Stromal cell of bone marrow (primary cell): ENCODE measurements around the gene MPZL3.

Experiments
- DNase-seq: peaks from one replicate; pipeline ENCODE4 v3.0.0-alpha.2; 2012; ENCODE audit warnings: low read depth

MPZL3 gene

DNA sequence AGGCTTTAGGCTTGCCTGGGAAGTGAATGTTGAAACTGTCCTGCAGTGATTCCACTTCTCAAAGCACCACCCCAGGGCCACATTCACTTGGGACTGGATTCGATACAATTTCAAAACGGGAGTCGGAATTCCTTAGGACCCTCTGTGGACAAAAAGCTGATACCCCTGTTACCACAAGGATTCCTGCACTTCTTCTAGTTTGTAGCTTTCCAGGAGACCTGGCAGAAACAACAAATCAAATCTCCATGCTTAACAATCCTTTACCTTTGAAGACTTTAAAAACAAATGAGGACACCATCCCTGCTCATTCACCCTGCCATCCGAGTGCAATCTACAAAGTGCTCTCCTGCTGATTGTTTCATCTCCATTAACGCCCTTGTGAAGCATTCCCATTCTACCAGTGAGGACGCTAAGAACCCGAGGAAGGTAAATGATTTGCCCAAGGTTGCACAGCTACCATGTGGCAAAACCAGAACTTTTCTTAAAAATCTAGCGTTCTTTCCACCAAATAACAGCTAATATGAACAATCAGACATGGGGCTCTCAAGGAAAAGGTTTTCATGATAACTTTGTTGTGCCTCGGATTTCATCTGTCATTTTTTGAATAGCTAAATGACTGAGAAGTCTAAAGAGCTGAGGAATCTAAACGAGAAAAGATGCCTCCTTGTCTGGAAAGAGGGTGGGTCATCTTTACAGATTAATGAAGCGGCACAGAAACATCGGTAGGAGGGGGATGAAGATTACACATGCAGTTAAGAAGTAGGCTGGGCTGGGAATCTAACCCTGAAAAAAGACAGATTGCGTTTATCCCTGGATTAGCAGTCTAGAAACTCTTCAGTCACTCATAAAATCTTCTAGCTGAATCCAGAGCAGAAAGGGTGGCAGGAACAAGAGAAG lies 12.7 kb upstream of the MPZL3 start:
- DNase-seq: no peak

DNA sequence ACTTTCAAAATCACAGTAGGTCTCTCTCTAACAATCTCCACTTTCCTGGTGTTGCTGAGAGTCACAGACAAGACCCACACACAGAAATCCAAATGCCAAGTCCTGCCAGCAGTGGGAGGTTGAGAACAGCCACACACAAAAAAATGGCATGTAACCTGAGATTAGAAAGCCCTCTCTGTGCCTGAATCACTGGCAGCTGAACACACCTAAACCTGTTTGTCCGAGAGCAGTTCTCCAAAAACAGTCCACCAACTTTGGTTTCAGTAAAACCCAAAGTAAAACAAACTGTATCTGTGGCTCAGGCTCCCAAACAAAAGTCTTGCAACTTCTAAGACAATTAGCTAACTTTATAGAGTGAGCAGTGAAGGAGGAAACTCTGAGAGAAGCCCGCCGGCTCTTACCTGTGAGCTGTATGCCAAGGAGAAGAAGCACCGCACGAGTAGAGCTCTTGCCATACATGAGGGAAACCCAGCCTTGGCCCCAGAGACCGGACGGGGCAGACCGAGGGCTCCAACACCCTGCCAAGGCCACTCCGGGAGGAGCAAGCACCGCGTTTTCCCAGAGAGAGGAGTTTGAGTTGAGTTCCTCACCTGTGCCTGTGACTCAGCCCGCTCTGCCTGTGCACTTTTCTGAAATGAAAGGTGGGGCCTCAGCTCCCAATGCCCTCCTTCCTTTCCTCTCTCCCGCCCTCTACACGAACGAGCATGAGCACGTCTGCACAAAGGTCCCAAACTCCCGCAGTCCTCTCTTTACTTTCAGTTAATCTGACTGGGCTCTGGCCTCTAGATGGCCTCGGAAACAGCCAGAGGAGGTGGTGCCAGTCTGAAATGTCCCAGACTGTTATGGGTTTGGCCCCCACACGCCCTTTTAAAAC lies 11.8 kb upstream of the MPZL3 start, which contains the start of gene MPZL2:
Gene MPZL2, minus strand, starts transcription at position 603 of the 874 bp plus-strand sequence. Its CDS starts 144 bp downstream, at position 459.
- no peak for DNase-seq

DNA sequence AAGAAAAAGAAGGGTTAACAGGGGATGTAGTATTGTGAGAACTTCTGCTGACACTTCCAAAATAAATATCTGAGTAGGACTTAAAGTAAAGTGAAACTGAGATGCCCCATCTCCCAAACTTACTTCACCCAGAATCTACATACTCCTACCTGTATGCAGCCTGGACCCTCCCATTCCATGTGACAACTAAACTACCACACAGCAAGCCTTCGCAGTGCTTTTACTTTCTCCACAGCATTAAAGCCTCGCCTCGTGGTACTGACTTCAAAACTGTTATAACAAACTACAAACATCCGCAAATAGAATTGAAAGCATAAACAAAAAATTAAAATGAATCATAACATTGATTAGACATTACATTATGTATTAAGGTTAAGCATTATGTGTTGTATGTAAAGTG lies 10.9 kb upstream of the MPZL3 start:
- no peak for DNase-seq

DNA sequence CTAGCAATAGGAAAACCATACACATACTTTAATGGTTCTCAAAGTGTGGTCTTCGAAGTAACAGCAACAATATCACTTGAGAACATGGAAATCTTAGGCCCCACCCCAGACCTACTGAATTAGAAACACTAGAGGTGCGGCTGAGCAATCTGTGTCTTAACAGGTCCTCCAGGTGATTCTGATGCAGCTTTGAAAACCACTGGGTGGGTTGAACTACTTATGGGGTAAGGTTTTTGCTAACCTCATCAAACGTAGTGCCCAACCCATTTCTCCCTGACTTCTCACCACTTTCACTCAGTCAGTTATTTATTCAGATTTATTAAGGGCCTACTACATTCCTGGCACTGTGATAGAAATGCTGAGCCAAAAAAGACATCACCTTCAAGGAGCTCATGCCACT lies 8.2 kb upstream of the MPZL3 start:
- no peak for DNase-seq

DNA sequence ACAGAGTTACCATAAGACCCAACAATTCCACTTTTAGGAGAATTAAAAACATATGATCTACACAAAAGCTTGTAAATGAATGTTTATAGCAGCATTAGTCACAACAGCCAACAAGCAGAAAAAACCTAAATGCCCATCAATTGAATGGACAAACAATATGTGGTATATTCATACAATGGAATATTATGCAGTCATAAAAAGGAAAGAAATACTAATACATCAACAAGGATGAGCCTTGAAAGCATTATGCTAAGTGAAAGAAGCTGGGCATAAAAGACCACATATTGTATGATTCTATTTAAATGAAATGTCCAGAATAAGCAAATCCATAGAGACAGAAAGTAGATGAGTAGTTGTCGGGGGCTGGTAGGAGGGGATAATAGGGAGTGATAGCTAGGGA lies 7.0 kb upstream of the MPZL3 start:
- DNase-seq: no peak

DNA sequence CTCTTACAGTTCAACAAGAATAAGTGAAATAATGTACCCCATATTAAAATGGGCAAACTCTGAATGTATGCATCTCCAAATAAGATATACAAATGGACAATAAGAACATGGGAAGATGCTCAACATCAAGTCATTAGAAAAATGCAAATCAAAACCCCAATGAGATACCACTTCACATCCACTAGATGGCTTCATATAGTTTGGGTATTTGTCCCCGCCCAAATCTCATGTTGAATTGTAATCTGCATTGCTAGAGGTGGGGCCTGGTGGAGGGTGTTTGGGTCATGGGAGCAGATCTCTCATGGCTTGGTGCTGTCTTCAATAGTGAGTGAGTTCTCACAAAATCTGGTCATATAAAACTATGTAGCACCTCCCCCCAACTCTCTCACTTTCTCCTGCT lies 6.2 kb upstream of the MPZL3 start:
- no peak for DNase-seq

DNA sequence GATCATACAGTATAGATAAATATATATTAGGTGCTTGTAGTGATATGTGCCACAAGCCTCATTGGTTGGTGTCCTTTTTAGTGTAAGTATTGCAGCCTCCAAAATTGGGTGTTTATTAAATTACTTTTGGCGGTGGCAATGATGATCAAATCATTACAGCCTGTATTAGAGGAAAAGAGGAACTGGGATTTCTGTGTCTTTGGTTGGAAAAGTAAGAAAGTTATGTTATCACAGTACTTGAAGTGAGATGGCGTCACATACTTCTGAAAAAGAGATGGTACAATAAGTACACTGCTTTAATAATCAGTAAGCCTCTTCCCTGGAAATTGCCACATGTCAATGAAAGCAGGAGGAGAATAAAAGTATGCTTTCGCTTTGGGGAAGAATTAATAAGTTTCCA lies 523 bp upstream of the MPZL3 start:
- no peak for DNase-seq

DNA sequence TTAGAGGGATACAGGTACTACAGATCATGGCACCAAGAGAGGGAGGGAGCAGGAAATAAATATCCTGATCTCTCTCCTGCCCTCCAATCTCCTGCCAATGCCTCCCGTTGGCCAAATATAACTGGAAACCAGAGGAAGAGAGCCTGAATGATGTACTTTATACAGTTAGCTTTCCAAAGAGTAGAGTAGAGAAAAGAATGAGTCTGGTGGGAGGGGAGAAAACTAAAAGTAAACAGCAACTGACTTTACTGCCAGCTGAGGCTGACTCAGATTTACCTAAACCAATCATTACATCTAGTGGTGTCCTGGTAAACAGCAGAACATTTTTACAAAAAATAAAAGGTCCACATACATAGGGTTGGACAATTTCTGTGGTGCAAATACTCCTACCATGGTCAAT lies 5.1 kb downstream of the MPZL3 start:
- no peak for DNase-seq

DNA sequence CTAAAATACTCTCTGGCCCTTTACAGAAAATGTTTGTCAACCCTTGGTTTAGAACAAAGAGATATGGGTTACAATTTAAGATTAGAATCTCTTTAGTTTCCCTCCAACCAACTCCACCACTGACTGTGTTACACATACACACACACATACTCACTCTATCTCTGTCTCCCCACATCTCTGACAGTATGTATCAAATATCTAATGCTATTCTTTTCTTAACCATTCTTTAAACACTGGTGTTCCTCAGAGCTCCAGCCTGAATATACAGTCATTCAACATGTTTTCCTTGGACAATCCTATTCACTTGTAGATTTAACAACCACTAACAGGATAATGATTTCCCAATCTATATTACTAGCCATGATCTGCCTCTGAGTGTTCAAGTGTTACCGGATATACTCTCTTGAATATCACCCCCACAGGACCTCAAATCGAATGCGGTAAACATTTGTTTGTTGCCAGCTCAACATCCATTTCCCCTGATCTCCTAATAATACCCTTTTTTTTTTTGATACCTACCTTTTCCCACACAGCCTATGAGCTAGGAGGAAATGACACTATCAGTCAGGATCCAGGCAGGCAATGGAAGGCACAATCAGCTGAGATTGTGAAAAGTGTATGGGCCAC lies 6.1 kb downstream of the MPZL3 start:
- no peak for DNase-seq

DNA sequence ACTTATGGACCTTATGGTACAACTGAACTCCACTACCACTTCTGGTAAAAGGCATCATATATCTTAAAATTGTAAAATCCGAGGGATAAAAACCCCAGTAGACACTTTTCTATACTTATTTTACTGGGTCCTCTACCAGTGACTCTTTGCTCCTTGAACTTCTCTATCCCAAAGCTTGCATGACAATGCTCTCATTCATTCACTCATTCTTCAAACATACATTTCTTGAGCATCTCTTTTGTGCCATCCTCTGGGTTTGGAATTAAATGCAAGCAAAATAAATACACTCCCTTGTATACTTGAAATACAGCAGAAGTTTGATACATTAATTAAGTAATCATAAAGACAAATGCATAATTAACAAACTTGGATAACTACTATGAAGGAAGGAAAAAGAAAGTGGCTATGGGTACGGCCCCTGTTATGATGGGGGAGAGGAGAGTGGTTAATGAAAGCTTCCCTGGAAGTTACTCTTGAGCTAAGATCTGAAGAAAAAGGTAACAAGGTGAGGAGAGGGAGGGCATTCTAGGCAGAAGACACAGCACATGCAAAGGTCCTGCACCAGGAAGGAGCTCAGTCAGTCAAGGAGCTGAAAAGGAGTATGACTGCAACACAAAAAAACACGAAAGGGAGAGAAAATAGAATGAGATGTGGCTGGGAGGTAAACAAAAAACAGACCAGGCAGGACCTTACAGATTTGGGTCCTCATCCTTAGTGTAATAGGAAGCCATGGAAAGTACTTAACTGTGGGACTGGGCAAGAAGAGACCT lies 8.0 kb downstream of the MPZL3 start:
- no peak for DNase-seq

DNA sequence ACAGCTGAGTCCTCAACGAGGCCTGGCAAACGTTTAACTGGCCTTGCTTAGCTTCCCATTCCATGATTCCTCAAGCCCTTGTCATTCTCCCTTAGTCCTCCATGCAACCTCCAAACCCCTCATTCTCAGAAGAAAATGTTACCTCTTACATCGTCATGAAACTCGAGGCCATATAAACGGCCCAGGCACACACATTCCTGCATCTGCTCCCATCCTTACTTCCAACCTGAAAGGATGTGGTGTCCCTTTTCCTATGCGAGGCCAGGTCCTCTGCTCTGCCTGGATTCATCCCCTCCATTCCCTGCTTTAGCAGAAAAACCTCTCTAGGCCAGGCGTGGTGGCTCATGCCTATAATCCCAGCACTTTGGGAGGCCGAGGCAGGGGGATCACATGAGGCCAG lies 9.0 kb downstream of the MPZL3 start:
- DNase-seq: no peak

DNA sequence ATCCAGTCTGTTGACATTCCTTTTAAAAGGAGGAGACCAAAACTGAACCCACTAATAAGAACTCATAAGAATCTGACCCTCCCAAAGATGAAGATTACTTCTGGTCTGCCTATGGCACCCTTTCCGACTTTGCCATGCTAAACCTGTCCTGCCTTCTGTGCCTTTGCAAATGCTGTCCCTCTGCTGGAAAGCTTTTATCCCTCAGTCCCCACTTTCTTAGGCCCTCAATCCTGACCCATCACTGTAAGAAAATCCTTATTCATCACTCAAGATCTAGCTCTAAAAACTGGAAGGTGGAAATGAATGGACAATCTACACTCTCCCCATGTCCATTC lies 10.4 kb downstream of the MPZL3 start:
- no peak for DNase-seq

DNA sequence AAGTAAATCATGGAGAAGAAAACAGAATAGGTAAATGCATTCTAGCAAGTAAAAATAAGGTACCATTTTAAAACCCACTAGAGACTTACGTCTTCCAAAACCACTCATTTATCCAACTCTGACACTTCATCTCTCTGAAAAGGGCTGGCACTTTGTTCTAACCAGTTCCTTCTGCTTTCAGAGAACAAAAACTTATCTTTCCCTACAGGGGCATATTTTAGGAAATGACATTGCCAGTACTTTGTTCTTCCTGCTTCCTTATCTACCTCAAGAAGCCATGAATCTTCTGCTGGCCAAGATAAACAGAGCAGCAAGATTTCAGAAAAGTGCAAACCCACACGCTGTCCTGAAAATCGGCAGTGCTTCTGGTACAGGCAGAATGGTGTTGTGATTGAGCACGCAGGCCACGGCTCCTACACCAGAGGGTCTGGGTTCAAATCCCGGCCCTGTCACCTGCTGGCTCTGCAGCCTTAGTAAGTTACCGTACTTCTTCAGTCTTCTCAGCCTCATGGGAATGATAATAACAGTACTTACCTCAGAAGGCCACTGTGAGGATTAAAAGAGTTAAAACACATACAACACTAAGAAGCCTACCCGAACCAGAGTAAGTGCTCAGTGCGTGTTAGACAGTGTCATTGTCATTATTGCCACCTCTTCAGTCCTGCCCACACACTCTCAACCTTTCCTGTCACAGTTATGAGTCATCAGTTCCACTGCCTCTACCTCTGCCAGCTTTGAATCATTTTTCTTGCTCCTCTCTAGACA lies 11.0 kb downstream of the MPZL3 start:
- no peak for DNase-seq

DNA sequence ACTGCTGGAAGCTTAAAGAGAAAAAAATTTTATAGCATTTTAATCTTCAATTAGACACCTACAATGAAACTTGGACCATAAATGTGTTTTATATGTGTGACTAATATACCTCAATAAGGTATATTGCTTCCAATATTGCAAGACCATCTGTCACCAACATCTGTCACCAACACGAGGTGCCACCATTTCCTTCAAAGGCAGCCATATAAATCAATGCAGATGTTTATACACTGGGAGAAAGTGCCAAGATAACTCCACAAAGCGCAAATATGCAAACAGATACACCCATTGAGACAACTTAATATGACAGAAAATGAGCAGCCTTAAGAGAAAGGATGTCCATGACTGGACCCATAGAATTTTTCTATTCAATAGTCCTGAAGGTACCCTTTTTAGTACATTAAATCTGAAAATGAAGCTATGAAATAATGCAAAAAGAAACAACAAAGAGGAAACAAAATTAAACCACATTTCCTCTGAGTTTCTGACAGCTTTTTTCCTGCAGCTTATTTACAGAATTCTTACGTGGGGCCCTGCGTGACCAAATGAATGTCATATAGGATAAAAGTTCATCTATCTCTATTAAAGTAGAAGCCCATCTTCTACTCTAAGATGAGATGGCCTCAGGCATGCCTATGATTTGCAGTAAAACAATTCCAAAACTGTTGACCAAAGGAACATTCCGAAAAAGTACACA lies 12.5 kb downstream of the MPZL3 start:
- no peak for DNase-seq

DNA sequence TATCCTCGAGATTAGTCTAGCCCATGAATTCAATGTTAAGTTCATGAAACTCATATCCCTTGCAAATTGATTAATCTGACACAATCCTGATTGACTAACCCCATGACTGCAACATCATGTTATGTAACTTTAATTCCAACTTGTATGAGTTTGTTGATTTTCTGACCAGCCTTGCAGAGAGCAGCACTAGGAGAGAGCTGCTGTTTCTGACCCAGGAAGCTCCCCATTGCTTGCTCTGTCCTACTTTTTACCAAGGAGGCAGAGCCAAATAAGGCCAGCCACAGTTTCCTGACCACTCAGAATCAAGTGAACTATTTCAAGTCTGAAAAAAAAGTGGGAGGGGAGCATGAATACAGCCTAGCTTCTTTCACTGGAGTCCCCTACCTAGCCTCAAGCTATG lies 13.2 kb downstream of the MPZL3 start:
- no peak for DNase-seq

DNA sequence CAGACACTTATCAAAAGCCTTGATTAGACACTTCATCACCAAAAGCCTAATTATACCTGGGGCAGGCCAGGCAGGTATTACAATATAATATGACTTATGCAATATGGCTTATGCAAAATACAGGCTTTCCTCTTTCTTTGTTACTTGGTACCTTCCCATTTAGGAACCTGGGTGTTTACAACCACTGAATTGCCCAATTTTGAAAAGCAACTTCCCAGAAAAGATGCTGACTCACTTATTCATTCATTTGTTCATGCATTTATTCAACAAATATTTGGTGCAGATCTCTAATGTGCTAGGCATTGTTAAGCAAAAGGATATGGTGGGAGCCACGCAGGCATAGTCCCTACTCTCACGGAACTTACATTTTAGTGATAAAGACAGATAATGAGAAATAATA lies 13.7 kb downstream of the MPZL3 start:
- DNase-seq: no peak

DNA sequence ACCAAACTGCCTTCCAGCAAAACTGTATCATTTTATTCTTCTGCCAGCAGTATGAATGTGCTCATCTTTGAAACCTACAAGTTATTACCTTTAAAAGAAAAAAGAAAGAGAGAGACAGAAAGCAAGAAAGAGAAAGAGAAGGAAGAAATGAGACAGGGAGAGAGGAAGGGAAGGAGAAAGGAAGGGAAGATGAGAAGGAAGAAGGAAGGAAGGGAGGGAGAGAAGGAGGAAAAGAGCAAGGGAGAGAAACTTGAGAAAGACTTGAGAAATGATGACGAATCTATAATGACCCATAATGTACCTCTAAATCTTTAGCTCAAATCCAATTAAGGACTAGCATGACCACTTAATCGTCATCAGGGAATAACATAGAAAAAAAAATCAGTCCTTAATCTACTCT lies 16.0 kb downstream of the MPZL3 start:
- no peak for DNase-seq

DNA sequence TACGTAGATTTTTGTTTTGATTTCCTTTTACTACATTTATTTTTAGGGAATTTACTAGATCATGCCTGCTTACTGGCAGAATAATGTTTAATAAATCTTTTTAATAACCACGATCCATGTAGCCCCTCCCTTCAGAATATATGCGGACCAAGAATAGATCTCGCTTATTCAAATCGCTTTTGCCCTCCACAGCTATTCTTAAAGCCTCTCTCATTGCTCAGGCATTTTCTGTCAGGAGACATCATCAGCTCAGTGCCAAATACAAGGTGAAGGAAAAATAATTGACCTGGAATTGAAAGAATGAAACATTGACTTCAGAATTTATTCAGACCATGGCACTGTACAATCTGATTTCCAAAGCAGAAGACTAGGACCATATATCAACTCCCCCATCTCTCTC lies 17.3 kb downstream of the MPZL3 start:
- no peak for DNase-seq

DNA sequence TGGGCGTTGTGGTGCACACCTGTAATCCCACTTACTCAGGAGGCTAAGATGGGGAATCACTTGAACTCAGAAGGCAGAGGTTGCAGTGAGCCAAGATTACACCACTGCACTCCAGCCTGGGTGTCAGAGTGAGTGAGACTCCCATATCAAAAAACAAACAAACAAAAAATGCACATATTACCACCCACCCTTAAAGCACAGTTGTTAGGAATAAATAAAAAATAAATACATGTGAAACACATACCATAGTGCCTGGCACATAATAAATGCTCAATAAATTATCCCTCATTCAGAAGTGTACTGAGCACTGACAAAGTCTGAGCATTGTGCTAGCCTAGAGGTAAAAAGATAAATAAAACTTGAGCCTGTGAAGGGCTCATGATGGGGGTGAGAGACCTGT lies 18.3 kb downstream of the MPZL3 start:
- no peak for DNase-seq

DNA sequence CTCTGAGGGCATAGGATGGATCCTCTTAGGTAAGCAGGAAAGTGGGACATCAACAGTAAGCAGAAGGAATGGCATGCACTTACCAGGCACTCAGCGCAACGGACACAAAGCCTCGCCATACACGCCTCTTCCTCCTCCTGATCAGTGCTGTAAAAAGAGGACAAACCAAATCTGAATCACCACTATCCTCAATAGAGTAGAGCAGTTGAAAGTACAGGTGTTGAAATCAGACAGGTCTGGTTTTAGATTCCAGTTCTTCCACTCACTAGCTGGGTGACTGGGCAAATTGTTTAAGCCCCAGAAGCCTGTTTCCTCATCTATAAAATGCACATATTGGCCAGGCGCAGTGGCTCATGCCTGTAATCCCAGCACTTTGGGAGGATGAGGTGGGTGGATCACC lies 18.8 kb downstream of the MPZL3 start:
- DNase-seq: no peak

DNA sequence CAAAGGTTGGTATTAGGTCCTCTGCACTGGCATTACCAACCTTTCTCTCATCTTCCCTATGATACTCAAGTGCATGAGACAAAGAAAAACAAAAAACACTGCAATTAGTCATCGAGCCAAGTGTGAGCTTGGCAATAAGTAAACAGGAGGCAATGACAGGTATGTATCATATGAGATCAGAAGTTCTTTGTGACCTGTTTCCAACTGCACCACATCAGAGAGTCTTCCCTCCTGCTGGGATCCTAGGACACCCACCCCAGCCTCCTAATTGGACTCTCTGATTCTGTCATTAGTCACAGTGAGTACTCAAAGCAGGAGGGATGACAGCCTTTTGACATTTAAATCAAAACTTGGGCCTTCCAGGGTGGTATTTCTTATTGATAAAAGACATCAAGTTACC lies 19.5 kb downstream of the MPZL3 start:
- DNase-seq: no peak
